C4-2B (cell line): ENCODE results near the gene POU6F1.

ENCODE experiments used
- H3K27ac ChIP-seq: fragments of 450-650 bp; 2 replicates; pipeline ENCODE4 v1.5.1; 2017
- CTCF ChIP-seq: fragments of 450-650 bp; conservative IDR thresholded peaks from 2 replicates; pipeline ENCODE4 v1.5.1; 2017; ENCODE audit warnings: mild to moderate bottlenecking
- ZFX ChIP-seq: fragments of 450-650 bp; IDR thresholded peaks from 2 replicates; pipeline ENCODE4 v1.6.1; 2017

Gene POU6F1

GRCh38 chr12:51177897-51178296, 40.0 kb downstream of the POU6F1 start:
- TF ChIP-seq CTCF, result no peak
- TF ChIP-seq ZFX, result no peak
- no peak overlapping the region for H3K27ac ChIP-seq

GRCh38 chr12:51174501-51174900, 43.4 kb downstream of the POU6F1 start:
- no peak for TF ChIP-seq CTCF
- no peak for TF ChIP-seq ZFX
- H3K27ac ChIP-seq, result no peak overlapping the region

DNA sequence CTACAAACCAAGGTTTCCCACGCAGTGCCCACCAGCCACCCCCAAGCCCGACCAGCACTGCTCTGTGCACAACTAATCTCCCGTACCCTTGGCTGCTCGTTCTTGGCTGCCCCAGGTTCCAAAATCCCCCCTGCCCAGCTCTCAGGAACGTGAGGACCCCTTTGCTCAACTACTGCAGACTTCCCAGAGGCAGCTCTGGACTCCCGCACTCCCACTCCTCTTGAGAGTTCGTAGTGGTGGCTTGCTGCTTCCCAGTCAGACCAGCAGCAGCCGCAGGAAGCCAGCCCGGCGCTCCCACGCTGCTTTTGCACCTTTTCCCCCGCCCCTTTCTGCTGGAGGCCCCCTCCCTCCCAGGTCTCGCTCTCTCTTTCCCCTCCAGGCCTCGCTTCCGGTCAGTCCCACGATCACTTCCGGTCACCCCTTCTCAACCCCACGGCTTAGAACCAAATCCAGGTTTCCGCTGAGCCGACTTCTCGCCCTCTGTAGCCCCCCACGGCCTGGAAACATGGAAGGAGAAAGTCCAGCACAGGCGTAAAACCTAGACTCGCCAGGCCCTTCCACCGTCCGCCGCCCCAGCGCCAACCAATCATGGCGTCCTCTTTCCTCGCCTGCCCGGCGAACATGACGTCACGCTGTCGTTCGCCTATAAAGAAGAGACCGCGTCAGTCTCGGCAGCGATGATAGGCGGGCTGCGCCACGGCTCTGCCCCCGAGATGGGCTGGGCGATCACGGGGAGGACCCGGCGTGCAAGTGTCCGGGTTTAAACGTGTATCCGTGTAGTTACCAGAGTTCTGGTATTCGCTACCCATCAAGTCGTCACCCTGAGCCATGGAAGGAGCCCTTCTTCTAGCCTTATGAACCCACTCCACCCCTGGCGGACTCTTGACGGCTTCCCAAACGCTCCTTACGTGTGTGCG, 45.1 kb downstream of the POU6F1 start, which contains the start of gene TFCP2:
TFCP2 (minus strand) TSS at position 621 of the 917 bp plus-strand sequence. CDS start 713 bp downstream, outside the sequence.
- TF ChIP-seq CTCF (no peak), ZFX (no peak)
- no peak within 1 kb of the TSS for H3K27ac ChIP-seq

DNA sequence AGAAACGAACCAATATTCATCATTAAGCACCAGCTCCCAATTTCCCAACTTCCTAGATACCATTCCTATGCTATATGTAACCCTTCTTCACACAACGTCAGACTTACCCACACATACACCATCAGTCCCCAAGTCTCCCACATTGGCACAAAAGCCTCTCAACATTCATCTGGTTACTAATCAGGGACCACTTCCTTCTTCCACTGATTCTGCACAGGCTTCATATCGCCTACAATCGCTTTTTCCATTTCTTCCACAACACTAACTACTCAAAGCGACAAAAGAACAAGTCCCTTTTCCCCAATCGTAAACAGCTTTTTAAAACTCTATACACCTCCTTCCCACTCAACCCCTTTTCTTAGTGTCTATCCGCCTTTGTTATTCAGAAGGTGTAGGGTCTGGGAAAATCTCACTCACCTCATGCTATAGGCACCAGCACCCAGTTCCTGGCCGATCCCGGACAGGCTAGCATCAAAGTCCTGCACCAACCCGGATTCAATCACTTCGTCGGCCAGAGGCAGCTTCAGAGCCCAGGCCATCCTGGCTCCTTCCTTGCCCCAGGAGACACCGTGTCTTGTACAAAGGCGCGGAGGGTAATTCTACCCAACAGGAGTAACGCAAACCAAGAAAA, 45.9 kb downstream of the POU6F1 start:
- H3K27ac ChIP-seq, result no peak overlapping the region
- TF ChIP-seq CTCF (no peak), ZFX (no peak)

- no peak for TF ChIP-seq CTCF
- TF ChIP-seq ZFX, result no peak
- H3K27ac ChIP-seq, result no peak overlapping the region
Measured at GRCh38 chr12:51163795-51164194, 54.1 kb downstream of the POU6F1 start.

GRCh38 chr12:51162217-51162616, 55.6 kb downstream of the POU6F1 start:
- TF ChIP-seq CTCF, result no peak
- no peak for TF ChIP-seq ZFX
- no peak overlapping the region for H3K27ac ChIP-seq

DNA sequence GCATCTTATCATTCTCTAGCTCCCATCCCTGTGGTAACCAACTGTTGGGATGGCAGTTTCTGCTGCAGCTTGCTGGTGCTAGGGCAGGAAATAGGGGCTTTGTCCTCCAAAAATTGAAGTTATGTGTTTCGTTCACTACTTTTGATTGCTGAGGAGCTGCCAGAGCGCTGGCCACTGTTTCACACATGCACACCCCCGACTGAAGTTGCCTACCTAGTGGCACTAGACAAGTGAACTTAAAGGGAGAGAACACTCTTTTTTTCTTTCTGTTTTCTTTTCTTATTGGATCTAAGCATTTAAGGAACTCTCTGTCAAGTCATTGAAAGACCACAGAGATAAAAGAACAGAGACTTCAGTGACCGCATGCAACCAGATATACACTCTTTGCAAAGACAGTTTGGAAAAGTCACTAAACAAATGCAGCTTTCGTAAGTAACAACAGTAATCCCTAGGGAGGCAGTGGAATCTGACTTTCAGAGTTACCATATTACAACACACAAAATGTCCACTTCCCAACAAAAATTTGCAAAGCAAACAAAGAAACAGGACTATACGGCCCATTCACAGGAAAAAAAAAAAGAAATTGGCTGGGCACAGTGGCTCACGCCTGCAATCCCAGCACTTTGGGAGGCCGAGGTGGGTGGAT, 56.9 kb downstream of the POU6F1 start:
- TF ChIP-seq ZFX (no peak), CTCF (no peak)
- no peak overlapping the region for H3K27ac ChIP-seq
